GM12875 (cell line): Measurements from ENCODE around the gene CDC14A.
"Not testable (repeated sequence)": the region's sequence is repeated elsewhere in the genome, so short reads cannot be mapped to it uniquely, and the experiment has no call there.

Experiments
- H3K4me3 ChIP-seq: one replicate; pipeline ENCODE4 v1.5.1; 2011; ENCODE audit warnings: low read depth, low read length, control low read depth
- CTCF ChIP-seq: IDR thresholded peaks from 2 replicates; pipeline ENCODE4 v1.5.1; 2011; ENCODE audit warnings: low read depth, mild to moderate bottlenecking, control low read depth, inconsistent platforms, low read length, moderate library complexity, borderline replicate concordance; ENCODE audit not compliant: insufficient read depth

Gene CDC14A

GRCh38 chr1:100323419-100324106 is 28.7 kb upstream of the CDC14A start:
- TF ChIP-seq CTCF = no peak
- H3K4me3 ChIP-seq = no peak overlapping the region

- TF ChIP-seq CTCF = no peak
- no peak overlapping the region for H3K4me3 ChIP-seq
Observed at GRCh38 chr1:100325415-100326324, 26.6 kb upstream of the CDC14A start.

- H3K4me3 ChIP-seq = not testable (repeated sequence)
Observed at GRCh38 chr1:100326325-100326670, 26.0 kb upstream of the CDC14A start.

- TF ChIP-seq CTCF = no peak
- no peak overlapping the region for H3K4me3 ChIP-seq
Observed at GRCh38 chr1:100328133-100328532, 24.2 kb upstream of the CDC14A start.

DNA sequence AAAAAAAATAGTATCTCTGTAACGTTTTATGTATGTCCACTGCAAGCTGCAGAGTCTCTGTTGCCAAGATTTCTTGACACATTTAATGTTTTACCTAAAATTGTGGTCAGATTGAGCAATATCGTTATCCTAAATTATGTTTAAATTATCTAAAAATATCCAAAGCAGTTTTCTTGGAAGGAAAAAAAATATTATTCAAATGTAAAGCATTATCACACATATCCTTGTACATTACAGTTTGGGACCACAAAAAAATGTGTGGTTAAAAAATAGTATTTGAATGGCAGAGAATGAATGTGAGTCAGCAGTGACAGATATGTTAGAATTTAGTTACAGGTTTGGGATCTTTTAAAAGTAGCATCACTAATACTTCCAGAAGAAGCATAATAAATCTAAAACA is 21.2 kb upstream of the CDC14A start:
- H3K4me3 ChIP-seq = not testable (repeated sequence)

DNA sequence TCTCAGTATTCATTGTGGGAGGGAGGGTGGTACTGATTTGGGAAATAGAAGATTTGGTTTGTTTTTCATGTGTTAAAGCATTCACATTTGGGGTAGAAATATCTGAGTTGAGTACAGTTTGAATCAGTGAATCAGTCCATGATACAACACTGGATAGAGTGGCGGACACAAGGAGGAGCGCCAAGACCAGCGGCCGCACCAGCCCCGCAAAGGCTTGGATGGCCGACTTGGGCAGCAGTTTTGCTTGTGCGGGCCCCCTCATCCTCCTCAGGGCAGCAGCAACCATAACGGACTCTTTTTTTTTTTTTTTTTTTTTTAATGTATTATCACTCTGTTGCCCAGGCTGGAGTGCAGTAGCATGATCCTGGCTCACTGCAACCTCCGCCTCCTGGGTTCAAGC is 20.0 kb upstream of the CDC14A start:
- no peak for TF ChIP-seq CTCF
- H3K4me3 ChIP-seq = no peak overlapping the region

GRCh38 chr1:100335436-100335835 is 16.9 kb upstream of the CDC14A start:
- TF ChIP-seq CTCF = no peak
- no peak overlapping the region for H3K4me3 ChIP-seq

- H3K4me3 ChIP-seq = not testable (repeated sequence)
Observed at GRCh38 chr1:100337878-100338277, 14.4 kb upstream of the CDC14A start.

- H3K4me3 ChIP-seq = not testable (repeated sequence)
Observed at GRCh38 chr1:100339735-100340134, 12.6 kb upstream of the CDC14A start.
